ENCODE data around the gene PAX8.
A peak's percentile ranks its signal among the peaks of the same experiment; 100 is the strongest.
"Not testable (repeated sequence)": the region's sequence is repeated elsewhere in the genome, so short reads cannot be mapped to it uniquely, and the experiment has no call there.

PAX8 gene

DNA sequence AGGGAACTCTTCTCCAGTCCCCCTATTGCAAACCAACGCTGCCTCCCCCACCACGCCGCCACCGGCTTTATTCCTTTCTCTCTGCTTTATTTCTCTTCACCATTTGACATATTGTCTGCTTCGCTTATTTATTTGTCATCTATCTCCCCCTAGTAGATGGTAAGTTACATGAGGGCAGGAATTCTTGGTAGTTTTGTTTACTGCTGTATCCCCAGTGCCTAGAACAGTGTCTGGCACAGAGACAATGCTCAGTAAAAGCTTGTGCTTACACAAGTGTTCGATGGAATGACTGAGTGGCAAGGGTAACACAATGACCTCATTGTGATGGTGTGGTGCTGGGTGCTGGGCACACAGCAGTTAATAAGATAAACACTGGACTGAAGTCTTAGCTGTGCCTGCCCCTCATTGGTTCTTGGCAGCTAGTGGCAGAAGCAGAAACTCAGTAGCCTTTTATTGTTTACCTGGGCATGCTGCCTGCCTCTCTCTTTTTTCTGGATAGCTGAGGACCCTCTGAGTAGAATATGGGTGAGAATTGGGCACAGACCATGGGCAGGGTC, 9.5 kb upstream of the PAX8 start:
- not testable (repeated sequence) for DNase-seq

DNA sequence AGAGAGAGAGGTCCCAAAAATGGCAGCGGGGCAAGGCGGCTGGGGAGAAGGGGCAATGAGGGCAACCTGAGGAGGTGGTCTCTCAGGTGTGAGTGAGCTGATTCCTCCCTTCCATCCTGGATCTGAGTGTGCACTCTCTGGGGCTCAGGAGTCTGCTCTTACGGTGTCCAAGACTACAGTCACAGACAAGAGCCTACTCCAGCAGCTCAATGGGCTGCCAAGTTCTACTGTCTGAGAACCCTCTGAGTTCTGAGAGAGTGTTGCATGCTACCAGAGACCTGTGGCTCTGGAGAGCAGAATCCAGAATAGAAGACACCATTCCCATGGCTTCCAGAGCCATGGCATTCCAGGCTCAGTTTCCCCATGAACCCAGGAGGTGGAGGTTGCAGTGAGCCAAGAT, 7.1 kb upstream of the PAX8 start:
- DNase-seq = no peak

DNA sequence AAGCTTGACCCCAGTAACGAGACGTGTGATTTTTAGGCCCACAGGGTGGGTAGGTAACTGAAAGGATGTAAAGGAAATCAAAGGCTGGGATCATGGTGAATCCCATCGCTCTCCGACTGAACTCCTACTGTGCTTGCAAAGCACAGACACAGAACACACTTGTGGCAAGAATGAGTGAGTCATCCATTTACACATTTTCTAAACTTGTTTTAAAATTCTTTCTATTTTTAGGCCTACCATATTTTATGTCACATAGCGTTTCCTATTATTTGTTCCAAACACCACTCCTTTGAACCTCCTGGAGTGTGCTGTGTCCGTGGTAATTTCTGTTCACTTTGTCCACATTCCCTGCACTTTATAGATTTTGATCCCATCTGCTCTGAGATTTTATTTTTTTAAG, 6.3 kb upstream of the PAX8 start:
- not testable (repeated sequence) for DNase-seq

- DNase-seq = no peak
Measured at GRCh38 chr2:113284476-113284875, 5.8 kb upstream of the PAX8 start.

DNA sequence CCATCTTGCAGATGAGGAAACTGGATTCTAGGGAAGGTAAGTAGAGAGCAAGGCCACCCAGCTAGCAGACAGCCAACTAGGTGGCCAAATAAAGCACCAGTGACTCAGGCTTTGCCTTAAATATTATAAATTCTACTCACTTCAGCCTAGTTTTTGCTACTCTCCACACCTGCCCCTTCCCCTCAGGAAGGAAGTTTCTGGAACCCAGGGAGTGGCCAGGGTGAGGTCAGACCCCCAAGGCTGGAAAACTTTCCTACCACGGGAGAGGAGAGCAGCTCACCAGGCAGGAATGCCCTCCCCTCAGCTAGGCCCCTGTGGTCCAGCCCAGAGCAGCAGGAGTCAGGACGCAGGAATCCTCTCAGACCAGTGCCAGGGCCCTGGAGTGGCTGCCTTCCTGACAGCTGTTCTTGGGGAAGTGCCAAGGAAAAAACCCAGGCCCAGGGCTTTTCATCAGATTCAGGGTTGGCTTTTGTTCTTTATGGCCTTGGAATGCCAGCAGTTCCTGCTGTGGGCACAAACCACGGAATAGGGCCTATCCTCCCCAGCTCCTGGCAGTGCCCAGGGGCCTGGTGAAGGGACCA, 5.1 kb upstream of the PAX8 start:
- DNase-seq = peak; percentile 68

- peak; percentile 28 for DNase-seq
Measured at GRCh38 chr2:113282747-113283533, 4.2 kb upstream of the PAX8 start.

GRCh38 chr2:113281910-113282746, 3.4 kb upstream of the PAX8 start:
- DNase-seq = no peak

DNA sequence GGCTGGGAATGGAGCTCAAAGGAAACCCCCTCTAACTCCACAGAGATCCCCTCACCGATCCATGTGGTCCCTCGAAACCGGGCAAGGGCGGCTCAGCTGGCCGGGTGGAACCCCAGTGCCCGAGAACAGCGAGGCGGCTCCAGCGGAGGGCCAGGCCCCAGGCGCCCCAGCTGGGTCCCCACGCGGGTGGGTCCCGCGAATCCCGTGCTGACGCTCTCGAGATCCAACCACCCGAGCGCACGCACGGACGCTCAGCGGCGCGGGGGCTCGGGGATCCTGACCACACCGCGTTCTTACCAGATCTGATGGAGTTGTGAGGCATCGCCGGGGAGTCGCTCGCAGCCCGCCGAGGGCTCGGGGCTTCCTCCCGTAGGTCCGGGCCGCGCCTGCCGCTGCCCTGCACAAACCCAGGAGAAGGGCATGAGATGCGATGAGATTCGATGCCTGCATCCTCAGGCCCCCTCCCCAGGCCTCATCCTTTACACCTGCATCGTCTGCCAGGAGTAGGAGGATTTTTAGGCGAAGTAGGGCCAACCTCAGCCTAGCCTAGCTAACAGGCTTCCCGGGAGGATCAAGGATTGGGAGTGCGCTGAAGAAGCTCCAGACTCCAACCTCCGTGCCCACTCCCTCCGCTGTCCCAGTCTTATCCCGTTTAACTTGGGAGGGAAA, 514 bp downstream of the PAX8 start:
- DNase-seq = no peak

GRCh38 chr2:113277474-113278072, 1.1 kb downstream of the PAX8 start:
- no peak for DNase-seq

DNA sequence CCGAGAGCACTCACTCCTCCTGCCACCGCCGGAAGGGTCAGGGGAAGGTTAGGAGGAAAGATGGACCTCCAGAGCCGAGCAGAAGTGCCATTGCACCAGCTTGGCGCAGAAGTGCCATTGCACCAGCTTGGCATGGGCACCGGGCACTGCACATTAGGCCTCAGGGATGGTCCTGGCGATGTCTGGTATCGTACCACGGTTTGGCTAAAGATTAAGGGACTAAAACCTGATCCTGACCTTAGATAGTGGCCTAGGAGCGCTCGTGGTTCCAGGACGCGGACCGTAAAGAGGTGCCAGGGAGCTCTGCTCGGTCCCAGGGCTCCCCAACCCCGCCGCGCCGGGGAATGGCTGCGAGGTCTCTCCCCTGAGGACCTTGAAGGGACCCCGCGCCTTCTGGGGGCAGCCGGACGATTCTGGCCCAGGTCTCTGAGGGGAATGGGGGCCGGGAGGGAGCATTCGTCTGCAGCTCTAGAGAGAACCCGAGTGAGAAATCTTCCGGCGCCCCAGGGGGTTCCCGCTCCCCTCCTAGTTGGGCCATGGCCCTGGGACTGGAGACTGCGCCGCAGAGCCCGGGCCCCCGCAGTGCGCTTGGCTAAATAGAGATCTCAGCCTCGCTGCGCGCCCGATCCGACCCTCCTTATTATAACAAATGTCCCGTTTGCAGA, 1.8 kb downstream of the PAX8 start:
- no peak for DNase-seq

- DNase-seq = no peak
Measured at GRCh38 chr2:113276216-113276760, 2.4 kb downstream of the PAX8 start.

DNA sequence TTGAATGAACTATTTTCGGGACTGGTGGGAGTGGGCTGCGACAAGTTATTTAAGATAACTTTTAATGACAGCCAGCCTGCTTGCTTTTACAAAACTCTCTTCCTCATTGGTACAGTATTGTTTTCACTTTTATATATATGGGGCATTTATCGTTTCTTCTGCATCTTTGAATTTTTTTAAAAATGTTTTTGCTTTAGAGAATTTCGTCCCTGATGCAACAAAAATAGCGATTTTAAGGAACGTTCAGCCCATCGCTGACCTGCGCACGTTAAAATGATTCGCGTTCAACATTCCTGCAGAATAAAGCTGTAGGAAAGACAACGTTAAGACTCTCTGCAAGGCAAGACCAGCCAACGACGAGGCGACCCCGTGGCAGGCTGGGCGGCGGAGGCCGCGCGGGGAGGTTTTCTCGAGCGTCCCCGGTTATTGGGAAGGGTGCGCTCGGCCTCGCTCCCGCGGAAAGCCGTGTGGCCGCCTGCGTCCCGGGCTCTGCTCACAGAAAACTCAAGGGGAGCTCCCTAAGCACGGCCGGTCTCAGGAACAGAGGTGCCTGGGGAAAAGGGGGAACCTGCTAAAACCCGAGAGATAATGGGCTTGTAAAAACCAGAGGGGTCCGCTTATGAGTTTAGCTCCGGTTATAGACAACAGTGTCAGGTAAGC, 3.0 kb downstream of the PAX8 start:
- DNase-seq = no peak

- DNase-seq = no peak
Measured at GRCh38 chr2:113274432-113274831, 4.3 kb downstream of the PAX8 start.

DNA sequence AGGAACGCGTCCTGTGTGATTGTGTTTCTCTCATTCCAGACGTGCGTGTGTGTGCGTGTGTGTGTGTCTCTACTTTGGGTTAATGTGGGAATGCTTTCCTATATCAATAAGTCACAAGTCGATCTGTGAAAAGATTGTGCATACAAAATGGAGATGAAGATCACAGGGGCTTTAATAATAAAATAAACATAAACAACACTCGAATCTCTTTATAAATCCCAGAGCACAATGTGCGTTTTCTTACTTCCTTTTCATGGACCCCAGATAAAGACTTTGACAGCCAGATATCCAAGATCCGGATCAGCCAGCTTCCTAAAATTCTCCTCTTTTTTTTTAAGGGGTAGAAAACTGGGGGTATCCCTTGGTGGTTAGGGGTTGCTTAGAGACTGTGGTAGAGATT, 4.7 kb downstream of the PAX8 start:
- DNase-seq = no peak

DNA sequence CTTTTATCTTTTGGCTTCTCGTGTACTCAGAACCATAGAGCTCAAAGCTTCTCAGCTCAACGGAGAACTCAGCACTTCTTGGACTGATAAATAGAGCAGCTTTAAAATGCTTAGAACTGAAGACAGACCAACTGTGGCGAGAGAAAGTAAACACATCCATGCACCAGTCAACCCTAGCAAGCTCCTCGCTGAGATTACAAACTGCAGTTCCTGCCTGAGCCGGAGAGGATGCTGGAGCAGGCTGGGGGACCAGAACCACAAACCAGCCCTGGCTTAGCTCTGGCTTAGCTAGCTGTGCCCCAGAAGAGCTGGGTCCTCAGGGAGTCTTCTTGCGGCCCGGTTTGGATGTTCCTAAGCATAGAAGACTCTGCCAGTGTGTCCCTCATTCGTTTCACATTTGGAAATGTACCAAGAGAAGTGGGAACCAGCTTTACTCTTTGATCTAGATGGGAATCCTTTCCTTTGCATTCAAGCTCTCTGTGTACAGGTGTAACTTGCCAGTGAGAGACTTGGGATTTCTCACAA, 5.6 kb downstream of the PAX8 start:
- no peak for DNase-seq

DNA sequence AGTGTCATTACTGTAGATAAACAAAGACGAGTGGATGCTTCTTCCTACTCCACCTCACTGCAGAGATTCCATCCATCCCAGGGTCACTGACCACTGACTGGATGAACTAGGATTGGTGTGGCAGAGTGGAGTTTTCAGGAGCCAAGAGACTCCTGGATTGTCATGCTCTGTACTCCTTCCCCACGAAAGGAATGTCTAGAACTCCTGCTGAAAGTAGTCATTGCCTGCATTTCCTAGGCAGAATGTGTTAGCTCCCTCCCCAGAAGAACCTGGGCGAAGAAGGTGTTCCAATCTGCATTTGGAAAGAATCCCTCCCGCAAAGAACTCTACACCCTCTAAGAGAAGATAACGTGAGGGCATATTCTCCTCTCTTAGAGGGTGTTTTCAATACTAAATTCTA, 6.2 kb downstream of the PAX8 start:
- no peak for DNase-seq

DNA sequence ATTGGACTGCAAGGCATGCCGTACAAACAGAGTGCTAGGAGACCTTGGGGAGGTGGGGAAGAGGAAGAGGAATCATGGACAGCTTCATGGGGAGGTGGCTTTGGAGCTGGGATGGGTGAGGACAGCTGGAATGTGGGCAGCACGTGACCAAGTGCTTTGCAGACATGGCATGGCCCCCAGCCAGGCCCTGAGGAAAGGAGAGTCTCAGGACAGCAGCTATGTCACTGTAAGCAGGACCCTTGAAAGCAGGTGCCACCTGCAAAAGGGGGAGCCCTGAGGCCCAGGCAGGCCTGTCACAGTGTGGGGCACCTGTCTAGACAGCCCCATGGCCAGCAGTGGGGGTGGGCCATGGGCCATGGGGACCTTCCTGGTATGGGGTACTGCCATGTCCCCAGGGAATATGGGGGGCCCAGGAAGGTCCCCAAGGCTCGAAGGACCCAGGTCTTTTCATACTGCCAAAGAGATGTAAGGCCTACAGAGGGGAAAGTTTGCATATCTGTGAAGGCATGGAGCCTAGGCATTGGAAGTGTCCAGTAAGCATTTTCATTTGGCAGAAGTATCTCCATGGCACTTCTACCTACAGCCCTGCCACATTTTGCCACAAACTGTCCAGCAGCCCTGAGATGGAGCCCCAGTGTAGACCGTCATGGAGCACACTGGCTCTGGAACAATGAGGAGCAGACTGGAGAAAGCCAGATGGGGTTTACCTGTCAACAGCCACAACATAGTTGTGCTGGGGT, 9.9 kb downstream of the PAX8 start:
- no peak for DNase-seq

- no peak for DNase-seq
Measured at GRCh38 chr2:113266431-113266830, 12.3 kb downstream of the PAX8 start.

GRCh38 chr2:113264713-113265403, 13.9 kb downstream of the PAX8 start:
- no peak for DNase-seq
